A673 (cell line): ENCODE results near the gene MRPL18. TPM values are rescaled to one million over a fixed set of nuclear protein-coding genes. Genes with fewer than 3 reads are reported as not detected.

Source experiments
- BruUV-seq: library from RNA; stranded (reverse); fragments of 400-500 nt; replicated peaks from 2 replicates; lab custom pipeline; 2021; lab: Mats Ljungman, UMichigan
- CTCF ChIA-PET: fragments of 300-600 bp; sonication (Branson Sonifier 250); formaldehyde crosslinking; loops from one replicate; lab custom pipeline; 2022; ENCODE audit warnings: antibody characterized with exemption; lab: Charles Lee
- POLR2A ChIA-PET: fragments of 300-600 bp; sonication (Branson Sonifier 250); formaldehyde crosslinking; loops from one replicate; lab custom pipeline; 2022; ENCODE audit warnings: antibody characterized with exemption; ENCODE audit not compliant: low non-redundant PET; lab: Charles Lee
- DNase-seq: peaks from one replicate; pipeline ENCODE4 v3.0.0-alpha.2; 2015; ENCODE audit warnings: low spot score
- H3K27ac ChIP-seq: fragments of 200-600 bp; sonication (generic); 2 replicates; pipeline ENCODE4 v1.5.1; 2016; ENCODE audit warnings: mixed run types, low read depth, mild to moderate bottlenecking, mixed read lengths, antibody characterized with exemption, low read length; ENCODE audit not compliant: poor library complexity, severe bottlenecking
- H3K27me3 ChIP-seq: fragments of 200-600 bp; sonication (generic); replicated peaks from 2 replicates; pipeline ENCODE4 v1.6.1; 2017; ENCODE audit warnings: mixed run types, low read depth, mild to moderate bottlenecking, mixed read lengths, antibody characterized with exemption, low read length; ENCODE audit not compliant: insufficient read depth, poor library complexity
- H3K36me3 ChIP-seq: fragments of 200-600 bp; sonication (generic); 2 replicates; pipeline ENCODE4 v1.6.1; 2016; ENCODE audit warnings: mixed run types, mild to moderate bottlenecking, mixed read lengths, antibody characterized with exemption, low read length; ENCODE audit not compliant: insufficient read depth, poor library complexity, severe bottlenecking
- H3K4me1 ChIP-seq: fragments of 200-600 bp; sonication (generic); 2 replicates; pipeline ENCODE4 v1.6.1; 2017; ENCODE audit warnings: mixed run types, mild to moderate bottlenecking, mixed read lengths, antibody characterized with exemption, low read length; ENCODE audit not compliant: insufficient read depth, poor library complexity, severe bottlenecking
- H3K4me3 ChIP-seq: fragments of 200-600 bp; sonication (generic); 2 replicates; pipeline ENCODE4 v1.5.1; 2016; ENCODE audit warnings: low read depth, mixed run types, mild to moderate bottlenecking, mixed read lengths, low read length; ENCODE audit not compliant: poor library complexity, severe bottlenecking
- H3K9me3 ChIP-seq: fragments of 200-600 bp; sonication (generic); 2 replicates; pipeline ENCODE4 v1.6.1; 2016; ENCODE audit warnings: mixed run types, low read depth, mild to moderate bottlenecking, mixed read lengths, antibody characterized with exemption, low read length; ENCODE audit not compliant: poor library complexity, severe bottlenecking
- EZH2 ChIP-seq: fragments of 200-600 bp; sonication (generic); IDR thresholded peaks from 2 replicates; pipeline ENCODE4 v1.6.1; 2017; ENCODE audit warnings: borderline replicate concordance, low read depth, mild to moderate bottlenecking, mixed read lengths, antibody characterized with exemption, low read length; ENCODE audit not compliant: poor library complexity, severe bottlenecking
- intact Hi-C: fragments of 100-400 bp; cut with micrococcal nuclease; formaldehyde crosslinking; loops from one replicate; pipeline ENCODE4 v1.10.0; 2022; ENCODE audit not compliant: unreplicated experiment
- total RNA-seq: library from RNA; stranded (reverse); gene quantifications from 2 replicates; pipeline ENCODE4 v1.2.3, GENCODE V29; 2021
- TF ChIP-seq, protein P1 (sequence below): fragments of 300-800, 200-600 bp; sonication (generic); conservative IDR thresholded peaks from 2 replicates; pipeline ENCODE4 v1.5.1; 2017; ENCODE audit warnings: low read depth, mild to moderate bottlenecking, antibody characterized with exemption, low read length, moderate library complexity, mixed read lengths

Gene MRPL18
- total RNA-seq, 1 experiment from 2014 or later = 94.6 TPM

DNA sequence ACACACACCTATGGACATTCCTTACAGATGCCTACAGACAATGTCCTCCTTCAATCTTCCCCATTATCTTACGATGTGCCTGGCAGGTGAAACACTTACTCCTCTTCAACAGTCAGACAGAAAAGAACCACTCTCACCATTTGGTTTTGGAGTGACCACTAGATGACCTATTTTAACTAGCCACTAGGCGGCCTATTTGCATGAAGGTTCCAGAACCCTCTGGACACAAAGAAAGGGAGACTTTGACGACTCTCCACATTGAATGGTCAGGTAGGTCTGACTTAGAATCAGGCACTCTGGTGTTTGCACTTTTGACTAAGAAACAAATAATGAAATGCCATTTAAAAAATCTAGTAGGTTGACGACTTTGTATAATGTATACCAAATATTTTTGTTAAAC, 51.8 kb downstream of the MRPL18 start:
- BruUV-seq = no TSS peak
- H3K9me3 ChIP-seq = no peaks in the 10 kb centered on the region
- no peaks in the 10 kb centered on the region for H3K36me3 ChIP-seq
- no peak overlapping the region for H3K4me3 ChIP-seq
- no peak for TF ChIP-seq EZH2
- TF ChIP-seq, protein P1, sequence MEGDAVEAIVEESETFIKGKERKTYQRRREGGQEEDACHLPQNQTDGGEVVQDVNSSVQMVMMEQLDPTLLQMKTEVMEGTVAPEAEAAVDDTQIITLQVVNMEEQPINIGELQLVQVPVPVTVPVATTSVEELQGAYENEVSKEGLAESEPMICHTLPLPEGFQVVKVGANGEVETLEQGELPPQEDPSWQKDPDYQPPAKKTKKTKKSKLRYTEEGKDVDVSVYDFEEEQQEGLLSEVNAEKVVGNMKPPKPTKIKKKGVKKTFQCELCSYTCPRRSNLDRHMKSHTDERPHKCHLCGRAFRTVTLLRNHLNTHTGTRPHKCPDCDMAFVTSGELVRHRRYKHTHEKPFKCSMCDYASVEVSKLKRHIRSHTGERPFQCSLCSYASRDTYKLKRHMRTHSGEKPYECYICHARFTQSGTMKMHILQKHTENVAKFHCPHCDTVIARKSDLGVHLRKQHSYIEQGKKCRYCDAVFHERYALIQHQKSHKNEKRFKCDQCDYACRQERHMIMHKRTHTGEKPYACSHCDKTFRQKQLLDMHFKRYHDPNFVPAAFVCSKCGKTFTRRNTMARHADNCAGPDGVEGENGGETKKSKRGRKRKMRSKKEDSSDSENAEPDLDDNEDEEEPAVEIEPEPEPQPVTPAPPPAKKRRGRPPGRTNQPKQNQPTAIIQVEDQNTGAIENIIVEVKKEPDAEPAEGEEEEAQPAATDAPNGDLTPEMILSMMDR = no peak
- no peaks in the 10 kb centered on the region for H3K4me1 ChIP-seq
- ChIA-PET CTCF (no interaction called here), POLR2A (no interaction called here)
- DNase-seq = no peak
- intact Hi-C loops = no loop called here
- no peaks in the 10 kb centered on the region for H3K27me3 ChIP-seq
- no peak overlapping the region for H3K27ac ChIP-seq

- TF ChIP-seq, protein P1 = no peak
- no peak for TF ChIP-seq EZH2
- BruUV-seq = no TSS peak
- intact Hi-C loops = no loop called here
- Histone ChIP-seq H3K4me1 (no peaks in the 10 kb centered on the region), H3K27me3 (no peaks in the 10 kb centered on the region), H3K27ac (no peak overlapping the region), H3K4me3 (no peak overlapping the region), H3K36me3 (no peaks in the 10 kb centered on the region), H3K9me3 (no peaks in the 10 kb centered on the region)
- POLR2A ChIA-PET = no interaction called here
- CTCF ChIA-PET = no interaction called here
- DNase-seq = no peak
These were observed 54.7 kb downstream of the MRPL18 start for GRCh38 chr6:159844737-159845645.

Other genes starting within 250 kb of the MRPL18 start
- 139 and 159 TPM in 2 replicates for gene SOD2, start 97.2 kb upstream of the MRPL18 start, total RNA-seq
- 109 and 110 TPM in 2 replicates for gene WTAP, start 63.0 kb upstream of the MRPL18 start, total RNA-seq
- 238 and 250 TPM in 2 replicates for gene ACAT2, start 28.4 kb upstream of the MRPL18 start, total RNA-seq
- gene TCP1, start 865 bp upstream of the MRPL18 start, total RNA-seq = 505 and 528 TPM in 2 replicates
- 0.58 TPM in 1 of 2 replicates, not detected in the other for gene PNLDC1, start 9.8 kb downstream of the MRPL18 start, total RNA-seq
- not detected in 2 replicates for gene MAS1, start 100.5 kb downstream of the MRPL18 start, total RNA-seq
- gene IGF2R, start 178.6 kb downstream of the MRPL18 start, total RNA-seq = 64.7 and 67.4 TPM in 2 replicates